Neural progenitor cell (in vitro differentiated cells): ENCODE results near the gene CFAP57. TPM values are rescaled to one million over a fixed set of nuclear protein-coding genes. Genes with fewer than 3 reads are reported as not detected.

Experiments
- DNase-seq: peaks from one replicate; pipeline ENCODE4 v3.0.0-alpha.2; 2016; ENCODE audit warnings: low spot score
- H2AFZ ChIP-seq: fragments of 200-600 bp; sonication (generic); replicated peaks from 2 replicates; pipeline ENCODE4 v1.6.1; 2016; ENCODE audit warnings: antibody characterized with exemption
- H3F3A ChIP-seq: fragments of 200-600 bp; sonication (generic); 2 replicates; pipeline ENCODE4 v1.6.1; 2016; ENCODE audit warnings: antibody characterized with exemption, low read depth
- H3K27ac ChIP-seq: fragments of 200-600 bp; sonication (generic); 2 replicates; pipeline ENCODE4 v1.5.1; 2016; ENCODE audit warnings: mild to moderate bottlenecking
- H3K27me3 ChIP-seq: fragments of 200-600 bp; sonication (generic); 2 replicates; pipeline ENCODE4 v1.6.1; 2016; ENCODE audit warnings: mild to moderate bottlenecking, moderate library complexity
- H3K36me3 ChIP-seq: fragments of 200-600 bp; sonication (generic); 2 replicates; pipeline ENCODE4 v1.5.1; 2016
- H3K4me1 ChIP-seq: fragments of 200-600 bp; sonication (generic); 2 replicates; pipeline ENCODE4 v1.6.1; 2016; ENCODE audit warnings: mixed run types
- H3K4me2 ChIP-seq: fragments of 200-600 bp; sonication (generic); 2 replicates; pipeline ENCODE4 v1.6.1; 2016
- H3K4me3 ChIP-seq: fragments of 200-600 bp; sonication (generic); 2 replicates; pipeline ENCODE4 v1.5.1; 2016
- H3K79me2 ChIP-seq: fragments of 200-600 bp; sonication (generic); 2 replicates; pipeline ENCODE4 v1.6.1; 2016; ENCODE audit warnings: low read depth
- H3K9ac ChIP-seq: fragments of 200-600 bp; sonication (generic); 2 replicates; pipeline ENCODE4 v1.6.1; 2016
- H3K9me3 ChIP-seq: fragments of 200-600 bp; sonication (generic); 2 replicates; pipeline ENCODE4 v1.5.1; 2016; ENCODE audit warnings: low read depth
- H4K20me1 ChIP-seq: fragments of 200-600 bp; sonication (generic); 2 replicates; pipeline ENCODE4 v1.6.1; 2016; ENCODE audit warnings: low read depth
- H3K27ac Mint-ChIP-seq: 3 replicates; pipeline ENCODE4 v1.8.0; 2021; ENCODE audit warnings: mixed read lengths
- H3K27me3 Mint-ChIP-seq: 2 replicates; pipeline ENCODE4 v1.8.0; 2022; ENCODE audit warnings: low read depth, mild to moderate bottlenecking, inconsistent platforms, moderate library complexity, mixed read lengths; ENCODE audit not compliant: insufficient read depth
- H3K36me3 Mint-ChIP-seq: 3 replicates; pipeline ENCODE4 v1.8.0; 2021; ENCODE audit warnings: mixed read lengths
- H3K4me1 Mint-ChIP-seq: 3 replicates; pipeline ENCODE4 v1.8.0; 2021; ENCODE audit warnings: mixed read lengths
- H3K4me3 Mint-ChIP-seq: 3 replicates; pipeline ENCODE4 v1.8.0; 2021; ENCODE audit warnings: mild to moderate bottlenecking, moderate library complexity, mixed read lengths
- H3K9me3 Mint-ChIP-seq: 3 replicates; pipeline ENCODE4 v1.8.0; 2020; ENCODE audit warnings: mixed read lengths
- CTCF ChIP-seq: fragments of 200-600 bp; sonication (generic); IDR thresholded peaks from 2 replicates; pipeline ENCODE4 v1.5.1; 2017; ENCODE audit warnings: antibody characterized with exemption, mild to moderate bottlenecking
- EZH2 ChIP-seq: fragments of 200-600 bp; sonication (generic); IDR thresholded peaks from 2 replicates; pipeline ENCODE4 v1.6.1; 2017; ENCODE audit warnings: antibody characterized with exemption, mild to moderate bottlenecking, moderate library complexity
- EZH2phosphoT487 ChIP-seq: fragments of 200-600 bp; sonication (generic); IDR thresholded peaks from 2 replicates; pipeline ENCODE4 v1.6.1; 2017; ENCODE audit warnings: antibody characterized with exemption
- total RNA-seq: library from RNA; depleted of rRNA; stranded (reverse); fragments of >200 nt; gene quantifications from 2 replicates; pipeline ENCODE4 v1.2.3, GENCODE V29; 2015; ENCODE audit warnings: low replicate concordance

The CFAP57 gene
- total RNA-seq, 1 donor from 2014 or later, result 0.97 TPM

GRCh38 chr1:43227143-43227764, 55.1 kb downstream of the CFAP57 start:
- Mint-ChIP-seq H3K9me3 (no peaks in the 10 kb centered on the region), H3K36me3 (no peaks in the 10 kb centered on the region), H3K27me3 (peaks cover 12% of the 10 kb centered on the region), H3K4me3 (no peak overlapping the region), H3K4me1 (peaks cover 15% of the 10 kb centered on the region), H3K27ac (no peak overlapping the region)
- Histone ChIP-seq H3K27ac (no peak overlapping the region), H2AFZ (peak overlapping the region; percentile 48), H3K36me3 (no peaks in the 10 kb centered on the region), H3K9me3 (no peaks in the 10 kb centered on the region), H3F3A (peaks cover 10% of the 10 kb centered on the region), H4K20me1 (no peaks in the 10 kb centered on the region), H3K27me3 (no peaks in the 10 kb centered on the region), H3K4me3 (no peak overlapping the region), H3K79me2 (no peaks in the 10 kb centered on the region), H3K4me1 (peaks cover 11% of the 10 kb centered on the region), H3K9ac (no peak overlapping the region), H3K4me2 (no peak overlapping the region)
- DNase-seq, result peak; percentile 90
- no peak for TF ChIP-seq EZH2
- TF ChIP-seq CTCF, result peak; percentile 96

GRCh38 chr1:43229826-43230780, 58.0 kb downstream of the CFAP57 start:
- H3K36me3 Mint-ChIP-seq, result no peaks in the 10 kb centered on the region
- Histone ChIP-seq H3K4me2 (peak overlapping the region; percentile 7), H3K9me3 (no peaks in the 10 kb centered on the region), H3F3A (peaks cover 10% of the 10 kb centered on the region), H4K20me1 (no peaks in the 10 kb centered on the region), H2AFZ (no peak overlapping the region), H3K36me3 (no peaks in the 10 kb centered on the region), H3K79me2 (no peaks in the 10 kb centered on the region), H3K4me3 (no peak overlapping the region), H3K27ac (no peak overlapping the region), H3K9ac (no peak overlapping the region), H3K4me1 (peaks cover 11% of the 10 kb centered on the region), H3K27me3 (no peaks in the 10 kb centered on the region)
- peaks cover 13% of the 10 kb centered on the region for H3K27me3 Mint-ChIP-seq
- H3K4me1 Mint-ChIP-seq, result peaks cover 15% of the 10 kb centered on the region
- peak; percentile 45 for DNase-seq
- no peak overlapping the region for H3K4me3 Mint-ChIP-seq
- TF ChIP-seq EZH2 (no peak), EZH2phosphoT487 (no peak), CTCF (no peak)
- H3K9me3 Mint-ChIP-seq, result no peaks in the 10 kb centered on the region
- no peak overlapping the region for H3K27ac Mint-ChIP-seq

- Mint-ChIP-seq H3K27me3 (peaks cover 13% of the 10 kb centered on the region), H3K27ac (no peak overlapping the region), H3K36me3 (no peaks in the 10 kb centered on the region), H3K4me3 (no peak overlapping the region), H3K9me3 (no peaks in the 10 kb centered on the region), H3K4me1 (peaks cover 15% of the 10 kb centered on the region)
- no peak overlapping the region for H3K4me2 ChIP-seq
- no peak overlapping the region for H3K4me3 ChIP-seq
- H3K27me3 ChIP-seq, result no peaks in the 10 kb centered on the region
- TF ChIP-seq EZH2phosphoT487, result no peak
- no peak for DNase-seq
- no peaks in the 10 kb centered on the region for H3K36me3 ChIP-seq
- peaks cover 11% of the 10 kb centered on the region for H3K4me1 ChIP-seq
- H3F3A ChIP-seq, result peaks cover 10% of the 10 kb centered on the region
- no peak overlapping the region for H3K9ac ChIP-seq
- no peaks in the 10 kb centered on the region for H3K79me2 ChIP-seq
- H3K27ac ChIP-seq, result no peak overlapping the region
- H3K9me3 ChIP-seq, result no peaks in the 10 kb centered on the region
- H4K20me1 ChIP-seq, result no peaks in the 10 kb centered on the region
- H2AFZ ChIP-seq, result no peak overlapping the region
Observed at GRCh38 chr1:43232074-43232473, 59.9 kb downstream of the CFAP57 start.
